Measurements from ENCODE around the gene FBLN1. TPM values are rescaled to one million over a fixed set of nuclear protein-coding genes. Genes with fewer than 3 reads are reported as not detected.

The FBLN1 gene
- total RNA-seq, 4 donors from 2014 or later = 131 to 349 (median 293) TPM

DNA sequence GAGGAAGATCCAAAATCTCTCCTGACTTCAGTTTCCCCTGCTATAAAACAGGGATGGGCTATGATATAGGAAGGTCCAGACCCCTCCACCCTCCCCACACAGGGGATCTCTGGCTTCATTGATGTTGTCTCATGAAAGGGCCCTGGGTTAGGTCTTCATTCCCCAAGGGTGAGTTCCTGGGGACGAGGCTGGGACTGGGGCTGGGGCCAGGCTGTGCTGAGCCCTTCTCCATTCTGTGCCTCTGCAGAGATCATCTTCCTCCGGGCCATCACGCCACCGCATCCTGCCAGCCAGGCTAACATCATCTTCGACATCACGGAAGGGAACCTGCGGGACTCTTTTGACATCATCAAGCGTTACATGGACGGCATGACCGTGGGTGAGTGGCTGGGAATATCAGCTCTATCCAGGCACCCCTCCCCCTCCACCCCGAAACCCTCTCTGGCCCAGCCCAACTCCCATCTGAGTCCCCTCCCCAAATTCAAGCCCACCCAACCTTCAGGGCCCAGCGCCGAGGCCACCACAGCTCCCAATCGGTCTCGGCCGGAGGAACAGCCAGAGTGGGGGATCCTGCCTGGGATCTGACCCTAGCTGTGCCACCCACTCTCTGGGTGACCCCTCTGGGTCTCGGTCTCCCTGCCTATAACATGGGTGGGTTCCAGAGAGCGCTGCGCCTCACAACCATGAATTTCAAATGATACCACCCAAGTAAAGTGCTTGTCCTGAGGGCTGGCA is 74.2 kb downstream of the FBLN1 start:
- DNase-seq (ENCODE audit: low spot score) (no peak), ATAC-seq (ENCODE audit: low FRiP score) (no peak)
- TF ChIP-seq, protein P1, sequence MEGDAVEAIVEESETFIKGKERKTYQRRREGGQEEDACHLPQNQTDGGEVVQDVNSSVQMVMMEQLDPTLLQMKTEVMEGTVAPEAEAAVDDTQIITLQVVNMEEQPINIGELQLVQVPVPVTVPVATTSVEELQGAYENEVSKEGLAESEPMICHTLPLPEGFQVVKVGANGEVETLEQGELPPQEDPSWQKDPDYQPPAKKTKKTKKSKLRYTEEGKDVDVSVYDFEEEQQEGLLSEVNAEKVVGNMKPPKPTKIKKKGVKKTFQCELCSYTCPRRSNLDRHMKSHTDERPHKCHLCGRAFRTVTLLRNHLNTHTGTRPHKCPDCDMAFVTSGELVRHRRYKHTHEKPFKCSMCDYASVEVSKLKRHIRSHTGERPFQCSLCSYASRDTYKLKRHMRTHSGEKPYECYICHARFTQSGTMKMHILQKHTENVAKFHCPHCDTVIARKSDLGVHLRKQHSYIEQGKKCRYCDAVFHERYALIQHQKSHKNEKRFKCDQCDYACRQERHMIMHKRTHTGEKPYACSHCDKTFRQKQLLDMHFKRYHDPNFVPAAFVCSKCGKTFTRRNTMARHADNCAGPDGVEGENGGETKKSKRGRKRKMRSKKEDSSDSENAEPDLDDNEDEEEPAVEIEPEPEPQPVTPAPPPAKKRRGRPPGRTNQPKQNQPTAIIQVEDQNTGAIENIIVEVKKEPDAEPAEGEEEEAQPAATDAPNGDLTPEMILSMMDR (IDR thresholded peaks at IDR 0.05) = no peak

DNA sequence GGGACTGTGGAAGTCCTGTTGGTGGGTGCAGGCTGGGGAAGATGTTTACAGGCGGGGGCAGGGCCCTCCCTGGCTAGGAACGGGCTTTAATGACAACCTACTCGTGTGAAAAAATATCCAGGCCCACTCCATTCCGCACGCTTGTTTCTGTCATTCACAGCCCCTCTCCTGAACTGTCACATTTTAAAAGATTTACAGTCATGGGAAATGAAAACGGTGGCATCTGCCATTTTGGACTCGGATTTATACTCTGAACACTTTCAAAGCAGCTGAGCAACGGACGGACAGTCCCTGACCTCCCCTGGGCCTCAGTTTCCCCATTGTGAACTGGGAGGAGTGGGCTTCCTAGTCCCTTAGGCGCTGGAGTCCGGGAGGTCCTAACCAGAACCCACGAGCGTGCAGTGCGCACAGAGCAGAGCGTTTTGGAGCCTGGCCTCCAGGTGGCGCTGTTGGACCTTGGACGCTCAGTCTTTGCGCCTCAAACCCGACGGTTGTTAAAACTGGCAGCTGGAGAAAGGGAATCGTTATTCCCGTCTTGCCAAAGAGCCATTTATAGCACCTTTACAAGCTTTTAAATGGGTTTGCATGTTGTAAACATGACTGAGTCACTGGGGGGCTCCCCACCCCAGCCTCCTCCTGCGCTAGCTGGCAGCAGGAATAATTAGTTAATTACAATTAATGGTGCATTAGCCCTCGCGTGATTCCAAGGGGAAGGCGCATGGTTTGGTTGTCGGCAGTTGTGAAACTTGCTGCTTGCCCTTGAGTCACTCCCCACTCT is 75.3 kb downstream of the FBLN1 start:
- ATAC-seq (ENCODE audit: low FRiP score) (no peak), DNase-seq (ENCODE audit: low spot score) (peak; percentile 82)
- TF ChIP-seq, protein P1 (IDR thresholded peaks at IDR 0.05) = peak in 1 of 3 donors; percentile 72

DNA sequence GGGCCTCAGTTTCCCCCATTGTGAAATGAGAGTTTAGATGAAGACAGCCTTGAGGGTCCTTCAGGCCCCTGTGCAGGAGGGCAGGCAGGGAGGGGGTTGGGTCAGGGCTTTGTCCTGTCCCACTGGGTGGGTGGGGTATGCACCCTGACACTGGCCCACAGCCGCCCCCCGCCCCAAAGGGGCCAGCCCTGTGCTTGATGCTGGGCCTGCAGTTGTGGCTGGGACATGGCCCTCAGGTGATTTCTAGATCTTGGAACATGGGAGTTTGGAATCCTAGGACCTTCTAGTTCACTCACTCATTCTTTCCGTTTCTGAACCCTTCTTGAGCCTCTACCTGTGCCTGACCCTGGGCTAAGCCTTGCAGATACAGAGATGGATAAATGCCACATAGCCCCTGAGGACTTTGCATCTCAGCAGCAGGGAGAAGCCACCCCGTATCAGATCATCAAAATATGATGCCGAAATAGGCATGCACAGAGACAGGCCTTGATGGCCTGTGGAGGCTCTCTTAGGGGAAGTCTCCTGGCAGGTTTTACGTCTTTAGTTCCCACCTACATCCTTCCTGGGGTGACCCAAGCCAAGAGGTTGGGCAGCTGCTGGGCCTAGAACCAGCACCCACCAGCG is 76.0 kb downstream of the FBLN1 start:
- TF ChIP-seq, protein P1 (IDR thresholded peaks at IDR 0.05) = no peak
- no peak for DNase-seq (ENCODE audit: low spot score)
- no peak for ATAC-seq (ENCODE audit: low FRiP score)

DNA sequence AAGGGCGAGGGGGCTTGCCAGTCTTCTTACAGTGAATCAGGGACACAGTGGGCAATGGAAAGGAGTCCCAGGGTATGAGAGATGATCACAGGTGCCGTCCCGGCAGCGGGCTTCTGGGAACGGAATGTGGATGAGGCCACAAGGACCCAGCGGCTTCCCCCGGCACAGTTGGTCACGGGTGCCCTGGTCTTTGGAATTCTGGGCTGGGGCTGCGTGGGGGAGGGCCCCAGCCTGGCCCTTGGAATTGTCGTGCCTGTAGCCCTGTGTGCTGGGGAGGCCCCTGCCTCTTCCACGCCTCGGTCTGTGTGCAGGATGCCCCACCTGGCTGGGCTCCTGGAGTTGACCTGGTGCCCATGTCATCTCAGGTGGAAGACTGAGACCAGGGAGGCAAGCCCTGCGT is 76.6 kb downstream of the FBLN1 start:
- ATAC-seq (ENCODE audit: low FRiP score) = no peak
- TF ChIP-seq, protein P1 (IDR thresholded peaks at IDR 0.05) = no peak
- DNase-seq (ENCODE audit: low spot score) = no peak

DNA sequence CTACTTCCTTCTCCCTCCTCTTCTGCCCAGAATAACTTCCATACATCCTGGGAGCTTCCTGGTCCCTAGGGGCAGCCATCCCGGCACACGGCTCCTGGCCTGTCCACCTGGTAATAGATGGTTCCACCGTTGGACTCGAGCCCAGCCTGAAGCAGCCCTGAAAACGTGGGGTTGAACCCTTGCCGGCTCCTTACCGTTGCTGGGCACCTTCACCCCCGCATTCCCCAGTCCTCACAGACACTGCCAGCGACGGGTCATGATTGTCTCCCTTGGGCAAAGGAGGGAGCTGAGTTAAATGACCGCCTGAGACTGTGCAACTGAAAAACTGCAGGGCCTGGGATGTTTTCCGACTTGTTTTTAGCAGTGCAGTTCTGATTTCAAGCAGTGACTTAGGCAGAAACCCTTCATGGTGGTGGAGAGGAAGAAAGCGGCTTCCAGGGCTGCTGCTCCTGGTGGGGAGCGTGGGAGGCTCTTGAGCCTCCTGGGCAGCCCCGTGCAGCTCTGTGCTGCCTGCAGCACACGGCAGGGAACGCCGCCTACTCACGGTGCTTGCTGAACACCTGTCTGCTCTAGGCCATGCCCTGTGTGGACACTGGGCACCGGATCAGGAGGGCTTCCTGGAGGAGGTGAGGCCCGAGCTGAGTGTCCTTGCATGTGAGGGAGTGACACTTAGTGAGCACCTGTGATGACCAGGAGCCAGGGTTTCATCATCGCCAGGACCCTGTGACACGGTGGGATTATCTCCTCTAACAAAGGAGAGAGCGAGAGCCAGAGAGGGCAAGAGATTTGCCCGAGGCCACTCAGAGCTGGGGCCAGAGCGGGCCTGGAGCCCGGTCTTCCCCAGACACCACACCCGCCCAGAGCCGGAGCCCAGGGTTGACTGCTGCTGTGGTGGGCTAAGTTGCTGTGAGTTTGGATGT is 77.4 kb downstream of the FBLN1 start:
- no peak for DNase-seq (ENCODE audit: low spot score)

More for the DNA sequence above, 77.4 kb downstream of the FBLN1 start:
- TF ChIP-seq, protein P1 (IDR thresholded peaks at IDR 0.05) = no peak
- no peak for ATAC-seq (ENCODE audit: low FRiP score)
